HG03060 (cell line): ENCODE results near the gene ZNF710.
"Not testable (repeated sequence)": the region's sequence is repeated elsewhere in the genome, so short reads cannot be mapped to it uniquely, and the experiment has no call there.

ENCODE experiments used
- ATAC-seq: cut with Tn5 transposase; IDR thresholded peaks from one replicate; pipeline ENCODE4 v1.9.1; 2021; ENCODE audit warnings: low read depth, moderate number of reproducible peaks; ENCODE audit not compliant: unreplicated experiment

The ZNF710 gene, protein sequence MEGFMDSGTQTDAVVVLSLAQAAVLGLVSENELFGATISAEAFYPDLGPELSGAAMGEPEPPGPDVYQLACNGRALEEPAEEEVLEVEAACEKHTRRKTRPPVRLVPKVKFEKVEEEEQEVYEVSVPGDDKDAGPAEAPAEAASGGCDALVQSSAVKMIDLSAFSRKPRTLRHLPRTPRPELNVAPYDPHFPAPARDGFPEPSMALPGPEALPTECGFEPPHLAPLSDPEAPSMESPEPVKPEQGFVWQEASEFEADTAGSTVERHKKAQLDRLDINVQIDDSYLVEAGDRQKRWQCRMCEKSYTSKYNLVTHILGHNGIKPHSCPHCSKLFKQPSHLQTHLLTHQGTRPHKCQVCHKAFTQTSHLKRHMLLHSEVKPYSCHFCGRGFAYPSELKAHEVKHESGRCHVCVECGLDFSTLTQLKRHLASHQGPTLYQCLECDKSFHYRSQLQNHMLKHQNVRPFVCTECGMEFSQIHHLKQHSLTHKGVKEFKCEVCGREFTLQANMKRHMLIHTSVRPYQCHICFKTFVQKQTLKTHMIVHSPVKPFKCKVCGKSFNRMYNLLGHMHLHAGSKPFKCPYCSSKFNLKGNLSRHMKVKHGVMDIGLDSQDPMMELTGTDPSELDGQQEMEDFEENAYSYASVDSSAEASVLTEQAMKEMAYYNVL

GRCh38 chr15:90001062-90001682 is at the start of gene ZNF710:
TSS of gene ZNF710 (plus strand) at chr15:90001324. CDS start at chr15:90067138, 65,814 bp downstream.
- ATAC-seq = no peak

DNA sequence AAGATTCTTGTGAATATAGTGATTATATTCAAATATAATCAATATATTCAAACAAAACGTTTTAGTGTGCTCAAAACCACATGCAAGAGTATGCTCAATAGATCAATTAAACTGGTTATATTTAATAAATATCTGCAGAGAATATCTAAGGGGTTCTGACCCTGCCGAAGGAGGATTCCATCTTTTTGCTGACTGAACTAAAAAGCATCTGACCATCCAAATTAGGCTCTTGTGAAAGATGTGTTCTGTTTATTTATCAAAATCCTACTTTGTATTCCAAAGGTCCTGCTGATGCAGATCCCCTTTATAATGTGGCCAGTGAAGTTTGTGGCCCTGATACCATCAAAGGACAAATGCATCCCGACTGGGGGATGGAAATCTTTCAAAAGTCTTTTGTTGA is 46.6 kb upstream of the ZNF710 start:
- ATAC-seq = no peak

GRCh38 chr15:89955449-89955998 is 45.6 kb upstream of the ZNF710 start:
- not testable (repeated sequence) for ATAC-seq

- ATAC-seq = no peak
Measured at GRCh38 chr15:89958107-89958805, 42.9 kb upstream of the ZNF710 start.

GRCh38 chr15:89963301-89964231 is 37.6 kb upstream of the ZNF710 start:
- ATAC-seq = no peak

- ATAC-seq = no peak
Measured at GRCh38 chr15:89964232-89964954, 36.7 kb upstream of the ZNF710 start.

GRCh38 chr15:89967881-89968280 is 33.2 kb upstream of the ZNF710 start:
- ATAC-seq = no peak

GRCh38 chr15:89971592-89971997 is 29.5 kb upstream of the ZNF710 start:
- ATAC-seq = no peak

- no peak for ATAC-seq
Measured at GRCh38 chr15:89972085-89972484, 29.0 kb upstream of the ZNF710 start.

DNA sequence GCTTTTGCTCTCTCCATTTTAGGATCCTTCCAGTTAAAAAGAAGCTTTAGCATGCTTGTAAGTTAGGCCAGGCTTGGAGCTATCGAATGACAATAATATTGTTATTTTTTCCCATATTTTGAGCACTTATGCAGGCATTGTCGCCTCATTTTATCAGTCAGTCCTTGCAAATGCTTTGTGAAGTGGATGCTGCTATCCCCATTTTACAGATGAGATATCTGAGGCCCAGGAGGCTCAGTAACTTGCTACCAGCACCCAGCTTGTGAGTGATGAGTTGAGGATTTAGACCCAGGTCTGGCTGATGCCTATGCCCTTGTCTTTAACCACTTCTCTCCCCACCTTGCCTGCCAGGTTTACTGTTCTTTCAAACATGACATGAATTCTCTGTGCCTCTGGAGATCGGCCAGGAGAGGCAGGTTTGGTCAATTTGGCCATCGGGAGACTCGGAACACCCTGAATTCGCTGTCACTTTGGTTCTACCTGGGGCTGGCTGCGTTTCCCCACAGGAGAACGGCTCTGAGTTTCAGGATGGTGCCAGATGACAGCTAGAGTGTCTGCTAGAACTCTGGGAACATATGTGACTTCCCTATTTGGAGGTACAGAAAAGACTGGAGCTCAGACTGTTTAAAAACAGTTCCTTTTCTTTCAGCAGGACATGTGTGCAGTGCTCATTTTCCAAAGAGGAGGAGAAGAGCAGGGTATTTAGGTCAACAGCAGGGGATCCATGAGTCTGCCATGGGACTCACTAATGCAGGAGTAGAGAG is 25.5 kb upstream of the ZNF710 start:
- no peak for ATAC-seq

- no peak for ATAC-seq
Measured at GRCh38 chr15:89976246-89976600, 24.9 kb upstream of the ZNF710 start.

DNA sequence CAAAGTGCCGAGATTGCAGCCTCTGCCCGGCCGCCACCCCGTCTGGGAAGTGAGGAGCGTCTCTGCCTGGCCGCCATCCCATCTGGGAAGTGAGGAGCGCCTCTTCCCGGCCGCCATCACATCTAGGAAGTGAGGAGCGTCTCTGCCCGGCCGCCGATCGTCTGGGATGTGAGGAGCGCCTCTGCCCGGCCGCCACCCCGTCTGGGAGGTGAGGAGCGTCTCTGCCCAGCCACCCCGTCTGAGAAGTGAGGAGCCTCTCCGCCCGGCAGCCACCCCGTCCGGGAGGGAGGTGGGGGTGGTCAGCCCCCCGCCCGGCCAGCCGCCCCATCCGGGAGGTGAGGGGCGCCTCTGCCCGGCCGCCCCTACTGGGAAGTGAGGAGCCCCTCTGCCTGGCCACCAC is 23.3 kb upstream of the ZNF710 start:
- ATAC-seq = not testable (repeated sequence)

- ATAC-seq = no peak
Measured at GRCh38 chr15:89978914-89979313, 22.2 kb upstream of the ZNF710 start.

DNA sequence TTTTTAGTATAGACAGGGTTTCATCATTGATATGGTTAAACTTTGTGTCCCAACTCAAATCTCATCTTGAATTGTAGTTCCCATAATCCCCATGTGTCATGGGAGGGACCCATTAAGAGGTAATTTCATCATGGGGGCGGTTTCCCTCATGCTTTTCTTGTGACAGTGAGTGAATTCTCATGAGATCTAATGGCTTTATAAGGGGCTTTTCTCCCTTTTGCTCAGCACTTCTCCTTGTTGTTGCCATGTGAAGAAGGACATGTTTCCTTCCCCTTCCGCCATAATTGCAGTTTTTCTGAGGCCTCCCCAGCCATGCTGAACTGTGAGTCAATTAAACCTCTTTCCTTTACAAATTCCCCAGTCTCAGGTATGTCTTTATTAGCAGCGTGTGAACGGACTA is 20.2 kb upstream of the ZNF710 start:
- ATAC-seq = no peak

GRCh38 chr15:89982315-89983055 is 18.6 kb upstream of the ZNF710 start:
- no peak for ATAC-seq

- no peak for ATAC-seq
Measured at GRCh38 chr15:89984001-89984400, 17.1 kb upstream of the ZNF710 start.

- ATAC-seq = no peak
Measured at GRCh38 chr15:89984421-89985010, 16.6 kb upstream of the ZNF710 start.
